Neural crest cell (in vitro differentiated cells): Measurements from ENCODE around the gene SPTAN1. TPM values are rescaled to one million over a fixed set of nuclear protein-coding genes. Genes with fewer than 3 reads are reported as not detected.
"Not testable (repeated sequence)": the region's sequence is repeated elsewhere in the genome, so short reads cannot be mapped to it uniquely, and the experiment has no call there.

ENCODE experiments used
- DNase-seq: peaks from one replicate; pipeline ENCODE4 v3.0.0; 2021; ENCODE audit warnings: low read depth, mixed read lengths, low spot score
- H3K27ac Mint-ChIP-seq: one replicate; pipeline ENCODE4 v1.8.0; 2021; ENCODE audit warnings: mild to moderate bottlenecking, mixed read lengths; ENCODE audit not compliant: unreplicated experiment
- H3K27me3 Mint-ChIP-seq: 2 replicates; pipeline ENCODE4 v1.8.0; 2021; ENCODE audit warnings: low read depth, mild to moderate bottlenecking, mixed read lengths
- H3K36me3 Mint-ChIP-seq: 2 replicates; pipeline ENCODE4 v1.8.0; 2021; ENCODE audit warnings: low read depth, mild to moderate bottlenecking, mixed read lengths
- H3K4me1 Mint-ChIP-seq: 2 replicates; pipeline ENCODE4 v1.8.0; 2021; ENCODE audit warnings: mixed read lengths
- H3K4me3 Mint-ChIP-seq: one replicate; pipeline ENCODE4 v1.8.0; 2021; ENCODE audit warnings: mild to moderate bottlenecking, mixed read lengths
- H3K9me3 Mint-ChIP-seq: 2 replicates; pipeline ENCODE4 v1.8.0; 2021; ENCODE audit warnings: mixed read lengths
- CTCF ChIP-seq: fragments of 200-600 bp; sonication (generic); conservative IDR thresholded peaks from 2 replicates; pipeline ENCODE4 v1.5.0; 2021; ENCODE audit warnings: antibody characterized with exemption, mild to moderate bottlenecking
- total RNA-seq: library from RNA; stranded (reverse); gene quantifications from 2 replicates; pipeline ENCODE4 v1.2.1, GENCODE V29; 2021

The SPTAN1 gene
- total RNA-seq, 1 donor from 2014 or later, result 289 TPM

GRCh38 chr9:128643519-128644300, 91.3 kb downstream of the SPTAN1 start:
- Mint-ChIP-seq H3K36me3 (no peaks in the 10 kb centered on the region), H3K9me3 (no peaks in the 10 kb centered on the region), H3K4me3 (no peak overlapping the region), H3K4me1 (peaks cover 6% of the 10 kb centered on the region), H3K27ac (peak overlapping the region; percentile 88), H3K27me3 (no peaks in the 10 kb centered on the region)
- no peak for DNase-seq
- TF ChIP-seq CTCF, result no peak

GRCh38 chr9:128648206-128648605, 95.8 kb downstream of the SPTAN1 start:
- not testable (repeated sequence) for H3K27ac Mint-ChIP-seq, H3K9me3 Mint-ChIP-seq, DNase-seq, H3K36me3 Mint-ChIP-seq, H3K27me3 Mint-ChIP-seq, H3K4me1 Mint-ChIP-seq
- TF ChIP-seq CTCF, result peak; percentile 46
- peak overlapping the region; percentile 45 for H3K4me3 Mint-ChIP-seq

- peak overlapping the region; percentile 65 for H3K4me3 Mint-ChIP-seq
- no peak for DNase-seq
- H3K27me3 Mint-ChIP-seq, result no peaks in the 10 kb centered on the region
- no peaks in the 10 kb centered on the region for H3K9me3 Mint-ChIP-seq
- TF ChIP-seq CTCF, result no peak
- H3K27ac Mint-ChIP-seq, result no peak overlapping the region
- peaks cover 8% of the 10 kb centered on the region for H3K36me3 Mint-ChIP-seq
- H3K4me1 Mint-ChIP-seq, result peaks cover 19% of the 10 kb centered on the region
Observed at GRCh38 chr9:128651798-128652197, 99.4 kb downstream of the SPTAN1 start.

- no peak for TF ChIP-seq CTCF
- no peak for DNase-seq
- peaks cover 21% of the 10 kb centered on the region for H3K4me1 Mint-ChIP-seq
- H3K9me3 Mint-ChIP-seq, result no peaks in the 10 kb centered on the region
- H3K36me3 Mint-ChIP-seq, result peaks cover 7% of the 10 kb centered on the region
- H3K4me3 Mint-ChIP-seq, result peak overlapping the region; percentile 45
- H3K27me3 Mint-ChIP-seq, result no peaks in the 10 kb centered on the region
- no peak overlapping the region for H3K27ac Mint-ChIP-seq
Observed at GRCh38 chr9:128653908-128654307, 101.5 kb downstream of the SPTAN1 start.

GRCh38 chr9:128654481-128654880, 102.1 kb downstream of the SPTAN1 start:
- no peak for DNase-seq
- H3K4me1 Mint-ChIP-seq, result peaks cover 19% of the 10 kb centered on the region
- H3K4me3 Mint-ChIP-seq, result peak overlapping the region; percentile 45
- H3K27me3 Mint-ChIP-seq, result no peaks in the 10 kb centered on the region
- TF ChIP-seq CTCF, result no peak
- H3K9me3 Mint-ChIP-seq, result no peaks in the 10 kb centered on the region
- H3K27ac Mint-ChIP-seq, result peak overlapping the region; percentile 45
- peaks cover 3% of the 10 kb centered on the region for H3K36me3 Mint-ChIP-seq
